22Rv1 (cell line): ENCODE measurements around the gene GPR146.
A peak's percentile ranks its signal among the peaks of the same experiment; 100 is the strongest.

Source experiments
- H3K27ac ChIP-seq: fragments of 450-650 bp; 2 replicates; pipeline ENCODE4 v1.5.1; 2017
- ZFX ChIP-seq: fragments of 450-650 bp; IDR thresholded peaks from 2 replicates; pipeline ENCODE4 v1.6.1; 2017; ENCODE audit warnings: antibody characterized with exemption, borderline replicate concordance
- TF ChIP-seq, protein P1 (sequence below): fragments of 450-650 bp; IDR thresholded peaks from 2 replicates; pipeline ENCODE4 v1.5.1; 2017; ENCODE audit warnings: mild to moderate bottlenecking

Gene GPR146

DNA sequence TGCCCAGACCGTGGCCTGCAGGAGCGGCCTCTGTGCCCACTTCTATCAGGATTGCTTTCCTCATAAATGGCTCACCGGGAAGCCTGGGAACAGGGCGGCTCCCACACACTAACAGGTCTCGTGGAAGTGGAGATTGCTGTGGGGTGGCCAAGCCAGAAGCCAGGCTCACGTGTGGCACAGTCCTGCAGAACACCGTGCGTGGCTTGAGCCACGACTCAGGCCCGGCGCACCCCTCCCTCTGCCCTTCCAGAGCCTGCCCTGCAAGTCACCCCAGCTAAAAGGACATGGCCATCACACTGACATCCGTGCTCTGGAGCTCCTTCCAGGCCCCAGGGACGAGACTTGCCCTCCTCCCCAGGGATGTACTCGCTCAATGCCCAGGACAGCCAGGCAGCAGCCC lies 50.5 kb downstream of the GPR146 start:
- no peak overlapping the region for H3K27ac ChIP-seq
- TF ChIP-seq, protein P1, sequence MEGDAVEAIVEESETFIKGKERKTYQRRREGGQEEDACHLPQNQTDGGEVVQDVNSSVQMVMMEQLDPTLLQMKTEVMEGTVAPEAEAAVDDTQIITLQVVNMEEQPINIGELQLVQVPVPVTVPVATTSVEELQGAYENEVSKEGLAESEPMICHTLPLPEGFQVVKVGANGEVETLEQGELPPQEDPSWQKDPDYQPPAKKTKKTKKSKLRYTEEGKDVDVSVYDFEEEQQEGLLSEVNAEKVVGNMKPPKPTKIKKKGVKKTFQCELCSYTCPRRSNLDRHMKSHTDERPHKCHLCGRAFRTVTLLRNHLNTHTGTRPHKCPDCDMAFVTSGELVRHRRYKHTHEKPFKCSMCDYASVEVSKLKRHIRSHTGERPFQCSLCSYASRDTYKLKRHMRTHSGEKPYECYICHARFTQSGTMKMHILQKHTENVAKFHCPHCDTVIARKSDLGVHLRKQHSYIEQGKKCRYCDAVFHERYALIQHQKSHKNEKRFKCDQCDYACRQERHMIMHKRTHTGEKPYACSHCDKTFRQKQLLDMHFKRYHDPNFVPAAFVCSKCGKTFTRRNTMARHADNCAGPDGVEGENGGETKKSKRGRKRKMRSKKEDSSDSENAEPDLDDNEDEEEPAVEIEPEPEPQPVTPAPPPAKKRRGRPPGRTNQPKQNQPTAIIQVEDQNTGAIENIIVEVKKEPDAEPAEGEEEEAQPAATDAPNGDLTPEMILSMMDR, result no peak
- TF ChIP-seq ZFX, result no peak

DNA sequence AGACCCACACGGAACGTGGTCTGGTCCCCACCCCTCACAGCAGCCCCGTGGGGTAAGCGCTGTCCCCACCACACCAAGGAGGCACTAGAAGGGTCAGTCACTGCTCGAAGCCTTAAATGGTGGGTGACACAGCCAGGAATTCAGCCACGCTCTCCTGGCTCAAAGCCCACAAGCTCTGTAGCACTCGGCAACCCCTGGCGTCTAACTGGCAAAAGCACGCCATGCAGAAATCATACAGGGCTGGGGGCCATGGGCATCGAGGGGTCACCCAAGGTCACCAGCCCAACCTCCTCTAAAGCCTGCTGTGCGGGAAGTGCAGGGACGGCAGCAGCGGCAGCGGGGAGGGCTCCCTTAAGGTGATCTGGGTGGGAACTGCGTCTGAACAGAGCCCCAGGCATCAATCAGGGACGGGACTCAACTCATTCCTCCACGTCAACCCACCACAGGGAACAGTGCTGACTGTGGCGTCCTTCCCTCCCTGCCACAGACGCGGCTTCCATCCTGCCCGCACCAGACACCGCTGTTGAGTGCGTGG lies 51.3 kb downstream of the GPR146 start:
- no peak for TF ChIP-seq ZFX
- TF ChIP-seq, protein P1, result no peak
- H3K27ac ChIP-seq, result no peak overlapping the region; the same call in 1 of the 2 replicates

DNA sequence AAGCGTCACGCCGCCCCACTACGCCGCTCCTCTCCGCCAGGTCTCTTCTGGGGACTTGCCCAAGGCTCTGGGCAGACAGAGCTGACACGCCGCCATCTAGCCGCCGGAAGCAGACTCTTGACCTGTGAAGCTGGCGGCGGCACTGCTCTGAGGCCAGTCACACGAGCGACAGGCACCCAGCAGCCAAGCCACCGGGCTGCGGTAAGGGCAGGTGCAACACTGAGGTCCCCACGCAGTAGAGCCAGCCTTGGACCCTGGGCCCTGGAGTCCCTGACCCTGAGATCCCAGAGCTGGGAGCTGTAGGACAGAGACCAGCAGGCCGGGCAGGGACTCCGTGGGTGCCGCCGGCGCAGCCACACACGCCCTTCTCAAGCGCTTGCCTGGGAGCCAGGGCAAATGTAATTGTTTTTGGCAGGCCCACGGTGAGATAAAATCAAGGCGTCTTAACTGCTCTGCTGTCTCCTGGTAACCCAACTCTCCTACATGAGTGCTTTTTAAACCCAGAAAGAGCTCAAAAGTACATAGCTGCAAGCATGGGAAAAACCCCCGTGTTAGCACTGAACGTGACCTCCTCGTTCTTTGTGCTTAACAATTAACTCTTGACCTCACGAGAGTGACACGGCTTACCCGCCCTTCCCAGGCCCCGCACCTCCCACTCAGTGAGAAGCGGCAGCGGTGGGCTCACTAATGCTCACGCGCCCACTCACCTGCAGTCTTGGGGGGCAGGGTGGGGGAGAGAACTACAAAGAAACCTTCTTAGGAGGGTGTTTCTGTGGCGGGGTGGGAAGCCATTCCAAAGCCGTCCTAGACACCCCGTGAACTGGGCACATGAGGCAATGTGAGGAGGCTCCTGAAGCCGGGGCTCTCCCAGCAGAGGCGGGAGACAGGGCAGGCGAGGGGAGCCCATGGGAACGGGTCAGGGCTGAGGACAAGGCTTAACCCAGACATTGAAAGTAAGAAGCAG lies 52.1 kb downstream of the GPR146 start:
- peak overlapping the region; percentile 29 for H3K27ac ChIP-seq
- no peak for TF ChIP-seq ZFX
- TF ChIP-seq, protein P1, result no peak

DNA sequence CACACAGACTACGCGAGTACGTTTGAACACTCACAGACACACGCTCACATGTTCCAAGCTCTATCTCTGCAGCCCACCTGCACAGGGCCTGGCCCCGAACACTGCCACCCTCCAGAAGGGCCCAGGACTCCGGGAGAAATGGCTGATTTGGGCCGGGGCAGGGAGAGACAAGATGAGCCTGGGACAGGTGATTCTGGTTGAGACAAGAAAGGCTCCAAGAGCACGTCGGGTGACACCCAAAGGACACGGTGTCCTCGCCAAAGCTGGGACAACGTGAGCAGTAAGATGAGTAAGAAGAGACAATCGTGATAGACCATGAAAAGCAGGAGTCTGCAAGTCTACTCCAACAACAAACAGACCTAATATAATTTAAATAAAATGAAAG lies 52.8 kb downstream of the GPR146 start:
- no peak for TF ChIP-seq ZFX
- TF ChIP-seq, protein P1, result no peak
- H3K27ac ChIP-seq, result peak overlapping the region; percentile 29

DNA sequence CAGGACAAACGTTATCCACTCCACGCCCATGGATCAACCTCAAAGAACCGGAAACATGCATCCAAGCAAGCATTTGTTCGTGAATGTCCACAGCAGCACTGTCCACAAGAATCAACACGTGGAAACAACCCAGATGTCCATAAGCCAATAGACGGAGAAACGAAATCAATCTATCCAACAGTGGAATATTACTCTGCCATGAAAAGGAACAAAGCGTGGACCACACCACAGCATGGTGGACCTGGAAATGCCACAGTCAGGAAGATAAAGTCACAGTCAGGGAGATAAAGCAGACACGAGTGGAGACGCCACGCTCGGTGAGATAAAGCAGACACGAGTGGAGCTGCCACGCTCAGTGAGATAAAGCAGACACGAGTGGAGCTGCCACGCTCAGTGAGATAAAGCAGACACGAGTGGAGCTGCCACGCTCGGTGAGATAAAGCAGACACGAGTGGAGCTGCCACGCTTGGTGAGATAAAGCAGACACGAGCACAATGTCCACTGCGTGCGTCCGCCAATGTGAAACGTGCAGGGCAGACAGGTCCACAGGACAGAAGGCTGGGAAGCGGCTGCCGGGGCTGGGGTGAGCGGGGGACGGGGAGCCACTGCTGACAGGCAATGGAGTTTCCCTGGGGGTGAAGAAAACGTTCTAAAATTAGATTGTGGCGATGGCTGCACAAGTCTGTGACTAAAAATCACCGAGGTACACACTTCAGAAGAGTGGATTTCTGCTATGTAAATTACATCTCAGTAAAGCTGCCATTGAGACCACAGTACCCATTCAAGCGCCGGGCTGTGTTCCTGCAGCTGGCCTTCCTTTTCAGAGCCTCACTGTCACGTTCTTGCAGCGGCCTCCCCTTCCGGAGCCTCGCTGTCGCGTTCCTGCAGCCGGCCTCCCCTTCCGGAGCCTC lies 54.2 kb downstream of the GPR146 start:
- TF ChIP-seq ZFX, result no peak
- TF ChIP-seq, protein P1, result no peak
- H3K27ac ChIP-seq, result no peak overlapping the region

DNA sequence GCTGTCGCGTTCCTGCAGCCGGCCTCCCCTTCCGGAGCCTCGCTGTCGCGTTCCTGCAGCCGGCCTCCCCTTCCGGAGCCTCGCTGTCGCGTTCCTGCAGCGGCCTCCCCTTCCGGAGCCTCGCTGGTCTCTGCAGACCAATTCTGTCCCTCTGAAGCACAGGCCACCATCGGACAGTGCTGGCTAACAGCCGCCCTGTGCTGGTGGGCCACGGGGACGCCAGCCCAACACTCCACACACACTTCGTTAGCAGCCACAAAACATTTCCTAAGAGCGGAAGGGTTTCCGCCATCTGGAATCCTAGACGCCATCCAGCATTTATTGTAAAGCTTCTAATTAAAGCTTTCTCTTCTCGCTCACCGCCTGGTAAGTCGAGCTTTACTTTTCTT lies 54.8 kb downstream of the GPR146 start:
- no peak for TF ChIP-seq ZFX
- TF ChIP-seq, protein P1, result no peak
- H3K27ac ChIP-seq, result no peak overlapping the region
